DOHH2 (cell line): ENCODE measurements around the gene REPIN1.

Source experiments
- H3F3A ChIP-seq: fragments of 200-600 bp; sonication (generic), shearing (Covaris generic); 2 replicates; pipeline ENCODE4 v1.6.0; 2016; ENCODE audit warnings: antibody characterized with exemption, mild to moderate bottlenecking; ENCODE audit not compliant: control insufficient read depth, insufficient read depth
- H3K27ac ChIP-seq: fragments of 200-600 bp; sonication (generic); 2 replicates; pipeline ENCODE4 v1.5.1; 2014; ENCODE audit warnings: low read depth, mild to moderate bottlenecking, low read length, moderate library complexity
- H3K27me3 ChIP-seq: fragments of 200-600 bp; sonication (generic); 2 replicates; pipeline ENCODE4 v1.6.1; 2014; ENCODE audit warnings: mild to moderate bottlenecking, low read length, mixed read lengths; ENCODE audit not compliant: control insufficient read depth
- H3K36me3 ChIP-seq: fragments of 200-600 bp; sonication (generic); 2 replicates; pipeline ENCODE4 v1.6.1; 2014; ENCODE audit warnings: mild to moderate bottlenecking, low read length, moderate library complexity, mixed read lengths; ENCODE audit not compliant: control insufficient read depth
- H3K4me1 ChIP-seq: fragments of 200-600 bp; sonication (generic); 2 replicates; pipeline ENCODE4 v1.6.1; 2014; ENCODE audit warnings: mild to moderate bottlenecking, low read length, mixed read lengths; ENCODE audit not compliant: control insufficient read depth
- H3K4me2 ChIP-seq: fragments of 200-600 bp; sonication (generic); 2 replicates; pipeline ENCODE4 v1.6.0; 2014; ENCODE audit warnings: mild to moderate bottlenecking, low read length, moderate library complexity
- H3K4me3 ChIP-seq: fragments of 200-600 bp; sonication (generic); 2 replicates; pipeline ENCODE4 v1.5.1; 2014; ENCODE audit warnings: mild to moderate bottlenecking, low read length, mixed read lengths
- H3K79me2 ChIP-seq: fragments of 200-600 bp; sonication (generic); 2 replicates; pipeline ENCODE4 v1.6.1; 2014; ENCODE audit warnings: mild to moderate bottlenecking, low read length, mixed read lengths; ENCODE audit not compliant: control insufficient read depth
- H3K9me2 ChIP-seq: fragments of 200-600 bp; sonication (generic); replicated peaks from 2 replicates; pipeline ENCODE4 v1.6.1; 2014; ENCODE audit warnings: mild to moderate bottlenecking, low read length, mixed read lengths; ENCODE audit not compliant: control insufficient read depth
- H3K9me3 ChIP-seq: fragments of 200-600 bp; sonication (generic); 2 replicates; pipeline ENCODE4 v1.6.1; 2014; ENCODE audit warnings: antibody characterized with exemption, low read length, mixed read lengths; ENCODE audit not compliant: control insufficient read depth, insufficient read depth
- H4K20me1 ChIP-seq: fragments of 200-600 bp; sonication (generic); 2 replicates; pipeline ENCODE4 v1.6.0; 2014; ENCODE audit warnings: low read depth, mild to moderate bottlenecking, antibody characterized with exemption, low read length, moderate library complexity; ENCODE audit not compliant: control insufficient read depth, insufficient read depth
- CTCF ChIP-seq: fragments of 200-600 bp; sonication (generic); IDR thresholded peaks from one replicate; pipeline ENCODE4 v1.5.1; 2014; ENCODE audit warnings: antibody characterized with exemption, mild to moderate bottlenecking, low read depth, low read length; ENCODE audit not compliant: poor library complexity, severe bottlenecking
- EZH2phosphoT487 ChIP-seq: fragments of 200-600 bp; sonication (generic); IDR thresholded peaks from 2 replicates; pipeline ENCODE4 v1.6.1; 2017; ENCODE audit warnings: borderline replicate concordance, mild to moderate bottlenecking, antibody characterized with exemption, low read length, moderate library complexity, mixed read lengths

Gene REPIN1

GRCh38 chr7:150325110-150325611 lies 43.5 kb upstream of the REPIN1 start:
- Histone ChIP-seq H3K9me2 (no peaks in the 10 kb centered on the region), H3K4me1 (peaks cover 29% of the 10 kb centered on the region), H3K27ac (no peak overlapping the region), H3K79me2 (peaks cover 38% of the 10 kb centered on the region), H3K4me2 (peak overlapping the region; percentile 98; the same call in 1 of the 2 replicates), H3K9me3 (no peaks in the 10 kb centered on the region), H3F3A (no peaks in the 10 kb centered on the region), H4K20me1 (no peaks in the 10 kb centered on the region), H3K4me3 (no peak overlapping the region), H3K27me3 (no peaks in the 10 kb centered on the region), H3K36me3 (peaks cover 70% of the 10 kb centered on the region)
- no peak for TF ChIP-seq EZH2phosphoT487
- TF ChIP-seq CTCF, result no peak

GRCh38 chr7:150325901-150326300 lies 42.7 kb upstream of the REPIN1 start:
- Histone ChIP-seq H4K20me1 (no peaks in the 10 kb centered on the region), H3K4me2 (no peak overlapping the region), H3K27ac (no peak overlapping the region), H3F3A (no peaks in the 10 kb centered on the region), H3K27me3 (no peaks in the 10 kb centered on the region), H3K4me3 (no peak overlapping the region), H3K36me3 (peaks cover 74% of the 10 kb centered on the region), H3K79me2 (peaks cover 38% of the 10 kb centered on the region), H3K4me1 (peaks cover 29% of the 10 kb centered on the region), H3K9me3 (no peaks in the 10 kb centered on the region), H3K9me2 (no peaks in the 10 kb centered on the region)
- TF ChIP-seq EZH2phosphoT487 (no peak), CTCF (no peak)

GRCh38 chr7:150326657-150327268 lies 41.9 kb upstream of the REPIN1 start:
- no peak overlapping the region for H3K4me3 ChIP-seq
- H4K20me1 ChIP-seq, result no peaks in the 10 kb centered on the region
- no peaks in the 10 kb centered on the region for H3F3A ChIP-seq
- peaks cover 77% of the 10 kb centered on the region for H3K36me3 ChIP-seq
- no peak for TF ChIP-seq CTCF
- TF ChIP-seq EZH2phosphoT487, result no peak
- peaks cover 27% of the 10 kb centered on the region for H3K4me1 ChIP-seq
- no peak overlapping the region for H3K27ac ChIP-seq
- no peak overlapping the region for H3K4me2 ChIP-seq
- H3K27me3 ChIP-seq, result no peaks in the 10 kb centered on the region
- H3K9me2 ChIP-seq, result no peaks in the 10 kb centered on the region
- no peaks in the 10 kb centered on the region for H3K9me3 ChIP-seq
- H3K79me2 ChIP-seq, result peaks cover 36% of the 10 kb centered on the region
